ENCODE results near the gene ARAP1.

ARAP1 gene

GRCh38 chr11:72704028-72704782 is 48.0 kb downstream of the ARAP1 start:
- Histone ChIP-seq H3K4me3 (replicated peaks; ENCODE audit: insufficient read depth, low read length) (no peak overlapping the region), H3K27me3 (ENCODE audit: insufficient read depth, poor library complexity, severe bottlenecking) (no peaks in the 10 kb centered on the region), H3K27ac (replicated peaks) (no peak overlapping the region)
- DNase-seq (ENCODE audit: low read depth in 1 of 2, low spot score in 1 of 2), result no peak
- TF ChIP-seq REST (IDR thresholded peaks at IDR 0.05; ENCODE audit: insufficient replicate concordance, low read depth) (no peak), POLR2AphosphoS5 (IDR thresholded peaks at IDR 0.05; ENCODE audit: low read depth) (no peak), SPI1 (IDR thresholded peaks at IDR 0.05; ENCODE audit: borderline replicate concordance, low read depth) (no peak), CTCF (IDR thresholded peaks at IDR 0.05; ENCODE audit: insufficient read depth, low read length) (no peak), GABPA (IDR thresholded peaks at IDR 0.05; ENCODE audit: low read depth) (no peak)

- no peak for TF ChIP-seq CTCF (IDR thresholded peaks at IDR 0.05; ENCODE audit: insufficient read depth, low read length)
- no peak for TF ChIP-seq REST (IDR thresholded peaks at IDR 0.05; ENCODE audit: insufficient replicate concordance, low read depth)
- no peak for TF ChIP-seq SPI1 (IDR thresholded peaks at IDR 0.05; ENCODE audit: borderline replicate concordance, low read depth)
- no peak for TF ChIP-seq GABPA (IDR thresholded peaks at IDR 0.05; ENCODE audit: low read depth)
- TF ChIP-seq POLR2AphosphoS5 (IDR thresholded peaks at IDR 0.05; ENCODE audit: low read depth), result no peak
- Histone ChIP-seq H3K27me3 (ENCODE audit: insufficient read depth, poor library complexity, severe bottlenecking) (no peaks in the 10 kb centered on the region), H3K27ac (replicated peaks) (no peak overlapping the region), H3K4me3 (replicated peaks; ENCODE audit: insufficient read depth, low read length) (no peak overlapping the region)
- DNase-seq (ENCODE audit: low read depth in 1 of 2, low spot score in 1 of 2), result no peak
Measured at GRCh38 chr11:72703267-72704008, 48.8 kb downstream of the ARAP1 start.

GRCh38 chr11:72702577-72703241 is 49.5 kb downstream of the ARAP1 start:
- no peaks in the 10 kb centered on the region for H3K27me3 ChIP-seq (ENCODE audit: insufficient read depth, poor library complexity, severe bottlenecking)
- DNase-seq (ENCODE audit: low read depth in 1 of 2, low spot score in 1 of 2), result no peak
- no peak overlapping the region for H3K27ac ChIP-seq (replicated peaks)
- no peak overlapping the region for H3K4me3 ChIP-seq (replicated peaks; ENCODE audit: insufficient read depth, low read length)
- TF ChIP-seq POLR2AphosphoS5 (IDR thresholded peaks at IDR 0.05; ENCODE audit: low read depth) (no peak), SPI1 (IDR thresholded peaks at IDR 0.05; ENCODE audit: borderline replicate concordance, low read depth) (no peak), GABPA (IDR thresholded peaks at IDR 0.05; ENCODE audit: low read depth) (no peak), REST (IDR thresholded peaks at IDR 0.05; ENCODE audit: insufficient replicate concordance, low read depth) (no peak), CTCF (IDR thresholded peaks at IDR 0.05; ENCODE audit: insufficient read depth, low read length) (no peak)
